GM06990 (cell line): ENCODE data around the gene POR.
A peak's percentile ranks its signal among the peaks of the same experiment; 100 is the strongest.
"Not testable (repeated sequence)": the region's sequence is repeated elsewhere in the genome, so short reads cannot be mapped to it uniquely, and the experiment has no call there.

Experiments
- DNase-seq: peaks from one replicate; pipeline ENCODE4 v3.0.0-alpha.2; 2011; ENCODE audit not compliant: insufficient read length; ENCODE audit errors: extremely low read depth
- H3K27me3 ChIP-seq: replicated peaks from 2 replicates; pipeline ENCODE4 v1.6.0; 2011; ENCODE audit warnings: low read length; ENCODE audit not compliant: control insufficient read depth, insufficient read depth
- H3K36me3 ChIP-seq: 2 replicates; pipeline ENCODE4 v1.5.1; 2011; ENCODE audit warnings: low read length; ENCODE audit not compliant: control insufficient read depth, insufficient read depth
- H3K4me3 ChIP-seq: replicated peaks from 2 replicates; pipeline ENCODE4 v1.5.1; 2011; ENCODE audit warnings: low read depth, mild to moderate bottlenecking, control low read depth, low read length
- CTCF ChIP-seq: IDR thresholded peaks from 2 replicates; pipeline ENCODE4 v1.5.1; 2011; ENCODE audit warnings: low read length, control low read depth, mild to moderate bottlenecking, inconsistent platforms; ENCODE audit not compliant: insufficient read depth, poor library complexity, severe bottlenecking

Gene POR

GRCh38 chr7:76002822-76003221 is 87.9 kb downstream of the POR start:
- peaks cover 28% of the 10 kb centered on the region for H3K36me3 ChIP-seq
- no peaks in the 10 kb centered on the region for H3K27me3 ChIP-seq
- no peak for TF ChIP-seq CTCF
- H3K4me3 ChIP-seq: no peak overlapping the region
- no peak for DNase-seq

- TF ChIP-seq CTCF: no peak
- Histone ChIP-seq H3K27me3 (no peaks in the 10 kb centered on the region), H3K4me3 (no peak overlapping the region), H3K36me3 (peaks cover 28% of the 10 kb centered on the region)
- DNase-seq: no peak
Measured at GRCh38 chr7:76003351-76003750, 88.4 kb downstream of the POR start.

GRCh38 chr7:76005004-76005403 is 90.0 kb downstream of the POR start:
- DNase-seq, H3K4me3 ChIP-seq, H3K27me3 ChIP-seq: not testable (repeated sequence)
- peaks cover 28% of the 10 kb centered on the region for H3K36me3 ChIP-seq

GRCh38 chr7:76008156-76008687 is 93.3 kb downstream of the POR start:
- DNase-seq: peak; percentile 14
- TF ChIP-seq CTCF: no peak
- no peaks in the 10 kb centered on the region for H3K27me3 ChIP-seq
- H3K36me3 ChIP-seq: peaks cover 17% of the 10 kb centered on the region
- no peak overlapping the region for H3K4me3 ChIP-seq

- Histone ChIP-seq H3K4me3 (no peak overlapping the region), H3K36me3 (peaks cover 10% of the 10 kb centered on the region), H3K27me3 (no peaks in the 10 kb centered on the region)
- TF ChIP-seq CTCF: no peak
- DNase-seq: no peak
Measured at GRCh38 chr7:76009672-76010600, 95.0 kb downstream of the POR start.

GRCh38 chr7:76011442-76011861 is 96.5 kb downstream of the POR start:
- Histone ChIP-seq H3K27me3 (no peaks in the 10 kb centered on the region), H3K36me3 (peaks cover 9% of the 10 kb centered on the region), H3K4me3 (no peak overlapping the region)
- no peak for DNase-seq
- TF ChIP-seq CTCF: no peak
